Measurements from ENCODE around the gene ZMIZ1.

Gene ZMIZ1

GRCh38 chr10:79207096-79207357 lies 138.3 kb downstream of the ZMIZ1 start:
- no peak overlapping the region for H4K12ac ChIP-seq (ENCODE audit: low read depth, low read length)

GRCh38 chr10:79207726-79208125 lies 139.0 kb downstream of the ZMIZ1 start:
- no peak overlapping the region for H3K27ac ChIP-seq (ENCODE audit: low read depth, low read length)
- H3K79me2 ChIP-seq (ENCODE audit: control insufficient read depth, insufficient read depth, low read length, poor library complexity): no peaks in the 10 kb centered on the region
- no peak overlapping the region for H2AK5ac ChIP-seq (ENCODE audit: low read length)
- H4K12ac ChIP-seq (ENCODE audit: low read depth, low read length): no peak overlapping the region
- peaks cover 68 to 81% of the 10 kb centered on the region in 2 experiments for H3K36me3 ChIP-seq (ENCODE audit: control insufficient read depth in 1 of 2, insufficient read depth in 2 of 2, low read length in 2 of 2)
- no peak overlapping the region for H2BK12ac ChIP-seq (ENCODE audit: low read length)
- H4K8ac ChIP-seq (ENCODE audit: low read depth, low read length): no peak overlapping the region
- no peak overlapping the region for H3K9ac ChIP-seq (ENCODE audit: low read length)
- H2BK120ac ChIP-seq (ENCODE audit: insufficient read depth, low read length, poor library complexity): no peak overlapping the region
- H3K27me3 ChIP-seq (ENCODE audit: insufficient read depth, low read length): no peaks in the 10 kb centered on the region
- no CpG with 5 or more reads among the region's 5 CpGs for WGBS (ENCODE audit: extremely low coverage, insufficient coverage, insufficient read length)
- H3K14ac ChIP-seq (ENCODE audit: low read length): no peak overlapping the region
- no peak overlapping the region for H2BK5ac ChIP-seq (ENCODE audit: low read depth, low read length, poor library complexity)
- H3K9me3 ChIP-seq (ENCODE audit: insufficient read depth, low read depth, low read length): peaks cover 3% of the 10 kb centered on the region
- no peak overlapping the region for H2AFZ ChIP-seq (ENCODE audit: insufficient read depth, low read length, poor library complexity)
- H4K91ac ChIP-seq (ENCODE audit: low read depth, low read length): no peak overlapping the region
- H3K4ac ChIP-seq (ENCODE audit: low read depth, low read length): no peak overlapping the region
- DNase-seq: peak; percentile 51 to 59
- no peak overlapping the region for H3K4me3 ChIP-seq (ENCODE audit: low read depth, low read length)
- no peaks in the 10 kb centered on the region for H3K79me1 ChIP-seq (ENCODE audit: low read length)
- H3K4me2 ChIP-seq (ENCODE audit: low read length): no peak overlapping the region
- no peak overlapping the region for H3K18ac ChIP-seq (ENCODE audit: low read length)
- peaks cover 4 to 14% of the 10 kb centered on the region in 2 experiments for H3K4me1 ChIP-seq (ENCODE audit: control insufficient read depth in 1 of 2, insufficient read depth in 2 of 2, low read length in 2 of 2)
- no peak overlapping the region for H3K23ac ChIP-seq (ENCODE audit: low read length)

More at GRCh38 chr10:79207096-79207357, 138.3 kb downstream of the ZMIZ1 start:
- H3K4me3 ChIP-seq (ENCODE audit: low read depth, low read length): no peak overlapping the region
- H3K9me3 ChIP-seq (ENCODE audit: insufficient read depth, low read depth, low read length): peaks cover 3% of the 10 kb centered on the region
- H3K27me3 ChIP-seq (ENCODE audit: insufficient read depth, low read length): no peaks in the 10 kb centered on the region
- H3K79me2 ChIP-seq (ENCODE audit: control insufficient read depth, insufficient read depth, low read length, poor library complexity): no peaks in the 10 kb centered on the region
- no peak overlapping the region for H3K4ac ChIP-seq (ENCODE audit: low read depth, low read length)
- H3K23ac ChIP-seq (ENCODE audit: low read length): no peak overlapping the region
- H3K9ac ChIP-seq (ENCODE audit: low read length): no peak overlapping the region
- no peak overlapping the region for H3K4me2 ChIP-seq (ENCODE audit: low read length)
- peak overlapping the region; percentile 12 for H3K18ac ChIP-seq (ENCODE audit: low read length)
- no peak for DNase-seq
- H3K4me1 ChIP-seq (ENCODE audit: control insufficient read depth in 1 of 2, insufficient read depth in 2 of 2, low read length in 2 of 2): peaks cover 4 to 14% of the 10 kb centered on the region in 2 experiments
- H4K91ac ChIP-seq (ENCODE audit: low read depth, low read length): no peak overlapping the region
- WGBS (ENCODE audit: extremely low coverage, insufficient coverage, insufficient read length): no CpG with 5 or more reads among the region's 4 CpGs
- no peak overlapping the region for H2BK5ac ChIP-seq (ENCODE audit: low read depth, low read length, poor library complexity)
- H3K27ac ChIP-seq (ENCODE audit: low read depth, low read length): no peak overlapping the region
- H3K79me1 ChIP-seq (ENCODE audit: low read length): no peaks in the 10 kb centered on the region
- no peak overlapping the region for H2BK12ac ChIP-seq (ENCODE audit: low read length)
- H3K14ac ChIP-seq (ENCODE audit: low read length): no peak overlapping the region
- H2AK5ac ChIP-seq (ENCODE audit: low read length): no peak overlapping the region
- H2AFZ ChIP-seq (ENCODE audit: insufficient read depth, low read length, poor library complexity): no peak overlapping the region
- H4K8ac ChIP-seq (ENCODE audit: low read depth, low read length): no peak overlapping the region
- H3K36me3 ChIP-seq (ENCODE audit: control insufficient read depth in 1 of 2, insufficient read depth in 2 of 2, low read length in 2 of 2): peaks cover 71 to 84% of the 10 kb centered on the region in 2 experiments
- H2BK120ac ChIP-seq (ENCODE audit: insufficient read depth, low read length, poor library complexity): no peak overlapping the region

- no peak overlapping the region for H4K8ac ChIP-seq (ENCODE audit: low read depth, low read length)
- peaks cover 7 to 14% of the 10 kb centered on the region in 2 experiments for H3K4me1 ChIP-seq (ENCODE audit: control insufficient read depth in 1 of 2, insufficient read depth in 2 of 2, low read length in 2 of 2)
- no peak overlapping the region for H3K27ac ChIP-seq (ENCODE audit: low read depth, low read length)
- DNase-seq: peak; percentile 79 to 83
- no CpG with 5 or more reads among the region's 15 CpGs for WGBS (ENCODE audit: extremely low coverage, insufficient coverage, insufficient read length)
- H3K4ac ChIP-seq (ENCODE audit: low read depth, low read length): no peak overlapping the region
- H3K9ac ChIP-seq (ENCODE audit: low read length): no peak overlapping the region
- no peak overlapping the region for H3K23ac ChIP-seq (ENCODE audit: low read length)
- H4K91ac ChIP-seq (ENCODE audit: low read depth, low read length): no peak overlapping the region
- H3K18ac ChIP-seq (ENCODE audit: low read length): no peak overlapping the region
- no peak overlapping the region for H2BK12ac ChIP-seq (ENCODE audit: low read length)
- H3K27me3 ChIP-seq (ENCODE audit: insufficient read depth, low read length): no peaks in the 10 kb centered on the region
- H3K79me1 ChIP-seq (ENCODE audit: low read length): no peaks in the 10 kb centered on the region
- H2AFZ ChIP-seq (ENCODE audit: insufficient read depth, low read length, poor library complexity): no peak overlapping the region
- no peak overlapping the region for H2BK5ac ChIP-seq (ENCODE audit: low read depth, low read length, poor library complexity)
- no peak overlapping the region for H4K12ac ChIP-seq (ENCODE audit: low read depth, low read length)
- no peaks in the 10 kb centered on the region for H3K79me2 ChIP-seq (ENCODE audit: control insufficient read depth, insufficient read depth, low read length, poor library complexity)
- no peak overlapping the region for H2AK5ac ChIP-seq (ENCODE audit: low read length)
- no peak overlapping the region for H3K14ac ChIP-seq (ENCODE audit: low read length)
- H3K4me2 ChIP-seq (ENCODE audit: low read length): no peak overlapping the region
- H3K4me3 ChIP-seq (ENCODE audit: low read depth, low read length): no peak overlapping the region
- peaks cover 68 to 81% of the 10 kb centered on the region in 2 experiments for H3K36me3 ChIP-seq (ENCODE audit: control insufficient read depth in 1 of 2, insufficient read depth in 2 of 2, low read length in 2 of 2)
- H2BK120ac ChIP-seq (ENCODE audit: insufficient read depth, low read length, poor library complexity): no peak overlapping the region
- peaks cover 3% of the 10 kb centered on the region for H3K9me3 ChIP-seq (ENCODE audit: insufficient read depth, low read depth, low read length)
Observed at GRCh38 chr10:79208251-79208983, 139.7 kb downstream of the ZMIZ1 start.

- no peak overlapping the region for H3K4me3 ChIP-seq (ENCODE audit: low read depth, low read length)
- H4K12ac ChIP-seq (ENCODE audit: low read depth, low read length): no peak overlapping the region
- no peak overlapping the region for H2BK120ac ChIP-seq (ENCODE audit: insufficient read depth, low read length, poor library complexity)
- H3K27ac ChIP-seq (ENCODE audit: low read depth, low read length): no peak overlapping the region
- peaks cover 3% of the 10 kb centered on the region for H3K9me3 ChIP-seq (ENCODE audit: insufficient read depth, low read depth, low read length)
- H2AFZ ChIP-seq (ENCODE audit: insufficient read depth, low read length, poor library complexity): no peak overlapping the region
- no CpG with 5 or more reads among the region's 10 CpGs for WGBS (ENCODE audit: extremely low coverage, insufficient coverage, insufficient read length)
- H3K36me3 ChIP-seq (ENCODE audit: control insufficient read depth in 1 of 2, insufficient read depth in 2 of 2, low read length in 2 of 2): peaks cover 66 to 81% of the 10 kb centered on the region in 2 experiments
- no peaks in the 10 kb centered on the region for H3K27me3 ChIP-seq (ENCODE audit: insufficient read depth, low read length)
- no peak overlapping the region for H2BK5ac ChIP-seq (ENCODE audit: low read depth, low read length, poor library complexity)
- H3K9ac ChIP-seq (ENCODE audit: low read length): no peak overlapping the region
- no peak overlapping the region for H3K23ac ChIP-seq (ENCODE audit: low read length)
- no peak for DNase-seq
- no peak overlapping the region for H3K4ac ChIP-seq (ENCODE audit: low read depth, low read length)
- peak overlapping the region; percentile 16 for H3K18ac ChIP-seq (ENCODE audit: low read length)
- H4K8ac ChIP-seq (ENCODE audit: low read depth, low read length): no peak overlapping the region
- H3K79me2 ChIP-seq (ENCODE audit: control insufficient read depth, insufficient read depth, low read length, poor library complexity): no peaks in the 10 kb centered on the region
- H3K79me1 ChIP-seq (ENCODE audit: low read length): no peaks in the 10 kb centered on the region
- H2AK5ac ChIP-seq (ENCODE audit: low read length): no peak overlapping the region
- H4K91ac ChIP-seq (ENCODE audit: low read depth, low read length): no peak overlapping the region
- H3K4me2 ChIP-seq (ENCODE audit: low read length): no peak overlapping the region
- no peak overlapping the region for H2BK12ac ChIP-seq (ENCODE audit: low read length)
- H3K4me1 ChIP-seq (ENCODE audit: control insufficient read depth in 1 of 2, insufficient read depth in 2 of 2, low read length in 2 of 2): peaks cover 7 to 14% of the 10 kb centered on the region in 2 experiments
- H3K14ac ChIP-seq (ENCODE audit: low read length): no peak overlapping the region
Observed at GRCh38 chr10:79209340-79209739, 140.6 kb downstream of the ZMIZ1 start.

Measured in trophoblast cell (in vitro differentiated cells and primary cell).